Subcutaneous adipose tissue (tissue), 4 donors: ENCODE measurements around the gene SOWAHC. TPM values are rescaled to one million over a fixed set of nuclear protein-coding genes. Genes with fewer than 3 reads are reported as not detected.

Experiments
- total RNA-seq, 4 donors: library from RNA; depleted of rRNA; stranded (reverse); fragments of >200 nt; gene quantifications; one replicate each; pipeline ENCODE4 v1.1.0, GENCODE V29; 2016

Gene SOWAHC
- total RNA-seq, 4 donors from 2014 or later = 9.0 to 14.6 (median 11.3) TPM

Other genes starting within 250 kb of the SOWAHC start
- gene SEPTIN10, start 398 bp upstream of the SOWAHC start, total RNA-seq = 100 to 1,000 TPM; 106 to 124 (median 107) TPM
- 10 to 100 TPM; 27.7 to 67.8 (median 48.5) TPM for gene RGPD5, start 179.9 kb downstream of the SOWAHC start, total RNA-seq